Hepatocyte (in vitro differentiated cells): Measurements from ENCODE around the gene CHD5. TPM values are rescaled to one million over a fixed set of nuclear protein-coding genes. Genes with fewer than 3 reads are reported as not detected.

ENCODE experiments used
- DNase-seq: peaks from one replicate; pipeline ENCODE4 v3.0.0-alpha.2; 2016; ENCODE audit warnings: low spot score
- H2AFZ ChIP-seq: fragments of 200-600 bp; sonication (generic); 2 replicates; pipeline ENCODE4 v1.6.0; 2016; ENCODE audit warnings: antibody characterized with exemption, mild to moderate bottlenecking
- H3K27ac ChIP-seq: fragments of 200-600 bp; sonication (generic); 2 replicates; pipeline ENCODE4 v1.5.1; 2016; ENCODE audit warnings: mild to moderate bottlenecking
- H3K27me3 ChIP-seq: fragments of 200-600 bp; sonication (generic); 2 replicates; pipeline ENCODE4 v1.6.1; 2016
- H3K36me3 ChIP-seq: fragments of 200-600 bp; sonication (generic); replicated peaks from 2 replicates; pipeline ENCODE4 v1.5.1; 2016; ENCODE audit warnings: low read depth; ENCODE audit not compliant: insufficient read depth
- H3K4me1 ChIP-seq: fragments of 200-600 bp; sonication (generic); 2 replicates; pipeline ENCODE4 v1.5.1; 2016; ENCODE audit warnings: mild to moderate bottlenecking, moderate library complexity; ENCODE audit not compliant: insufficient read depth
- H3K4me2 ChIP-seq: fragments of 200-600 bp; sonication (generic); 2 replicates; pipeline ENCODE4 v1.6.0; 2016
- H3K4me3 ChIP-seq: fragments of 200-600 bp; sonication (generic); 2 replicates; pipeline ENCODE4 v1.5.1; 2016; ENCODE audit warnings: mild to moderate bottlenecking
- H3K79me2 ChIP-seq: fragments of 200-600 bp; sonication (generic); 2 replicates; pipeline ENCODE4 v1.6.0; 2017; ENCODE audit warnings: mild to moderate bottlenecking
- H3K9me2 ChIP-seq: fragments of 200-600 bp; sonication (generic); replicated peaks from 2 replicates; pipeline ENCODE4 v1.6.0; 2017; ENCODE audit warnings: mild to moderate bottlenecking; ENCODE audit not compliant: insufficient read depth
- H3K9me3 ChIP-seq: fragments of 200-600 bp; sonication (generic); 2 replicates; pipeline ENCODE4 v1.5.1; 2016; ENCODE audit warnings: low read depth, mild to moderate bottlenecking
- H4K20me1 ChIP-seq: fragments of 200-600 bp; sonication (generic); 2 replicates; pipeline ENCODE4 v1.6.0; 2016; ENCODE audit warnings: mild to moderate bottlenecking; ENCODE audit not compliant: insufficient read depth, poor library complexity, severe bottlenecking
- CTCF ChIP-seq: fragments of 200-600 bp; sonication (generic); IDR thresholded peaks from 2 replicates; pipeline ENCODE4 v1.5.1; 2016; ENCODE audit warnings: antibody characterized with exemption, mild to moderate bottlenecking; ENCODE audit not compliant: poor library complexity
- EZH2 ChIP-seq: fragments of 200-600 bp; sonication (generic); IDR thresholded peaks from 2 replicates; pipeline ENCODE4 v1.6.1; 2016; ENCODE audit warnings: antibody characterized with exemption, mild to moderate bottlenecking, borderline replicate concordance
- EZH2phosphoT487 ChIP-seq: fragments of 200-600 bp; sonication (generic); IDR thresholded peaks from one replicate; pipeline ENCODE4 v1.6.1; 2018; ENCODE audit warnings: antibody characterized with exemption, mild to moderate bottlenecking, low read depth, moderate library complexity; ENCODE audit not compliant: unreplicated experiment, severe bottlenecking
- WGBS: methylation state at CpG from one replicate; pipeline ENCODE4 v1.1.6; 2016; ENCODE audit warnings: low lambda C conversion rate; ENCODE audit errors: missing lambda C conversion rate; 5-methylcytosine and 5-hydroxymethylcytosine counted together
- polyA plus RNA-seq: library from polyadenylated mRNA; unstranded; fragments of >200 nt; fragmentation: Nextera tagmentation; extraction: Ambion mirVana; gene quantifications from 2 replicates; pipeline ENCODE4 v1.2.1, GENCODE V29; 2016
- total RNA-seq: library from RNA; depleted of rRNA; stranded (reverse); fragments of >200 nt; gene quantifications from 2 replicates; pipeline ENCODE4 v1.2.3, GENCODE V29; 2014

Gene CHD5
- total and polyA plus RNA-seq, 2 experiments from 2014 or later = 0.13 TPM; not detected in 1

GRCh38 chr1:6106977-6107376 lies 73.1 kb downstream of the CHD5 start:
- H3K4me3 ChIP-seq = no peak overlapping the region
- WGBS = 92% methylated on average over 5 of the region's 6 CpGs
- H3K9me3 ChIP-seq = no peaks in the 10 kb centered on the region
- no peak overlapping the region for H2AFZ ChIP-seq
- H3K4me2 ChIP-seq = no peak overlapping the region
- no peak for DNase-seq
- TF ChIP-seq EZH2 (no peak), CTCF (no peak), EZH2phosphoT487 (no peak)
- no peaks in the 10 kb centered on the region for H4K20me1 ChIP-seq
- H3K79me2 ChIP-seq = no peaks in the 10 kb centered on the region
- H3K4me1 ChIP-seq = no peaks in the 10 kb centered on the region
- peaks cover 3% of the 10 kb centered on the region for H3K27me3 ChIP-seq
- no peaks in the 10 kb centered on the region for H3K9me2 ChIP-seq
- no peaks in the 10 kb centered on the region for H3K36me3 ChIP-seq
- H3K27ac ChIP-seq = no peak overlapping the region

- WGBS = 96% methylated on average over 22 of the region's 28 CpGs
- Histone ChIP-seq H3K79me2 (no peaks in the 10 kb centered on the region), H3K4me2 (no peak overlapping the region), H2AFZ (no peak overlapping the region), H3K27ac (no peak overlapping the region), H3K9me2 (no peaks in the 10 kb centered on the region), H3K27me3 (peaks cover 3% of the 10 kb centered on the region), H3K36me3 (no peaks in the 10 kb centered on the region), H4K20me1 (no peaks in the 10 kb centered on the region), H3K4me3 (no peak overlapping the region), H3K9me3 (no peaks in the 10 kb centered on the region), H3K4me1 (no peaks in the 10 kb centered on the region)
- no peak for DNase-seq
- TF ChIP-seq CTCF (no peak), EZH2phosphoT487 (no peak), EZH2 (no peak)
These were observed 73.8 kb downstream of the CHD5 start for GRCh38 chr1:6106321-6106731.

GRCh38 chr1:6105763-6106162 lies 74.4 kb downstream of the CHD5 start:
- Histone ChIP-seq H3K4me2 (no peak overlapping the region), H3K27ac (no peak overlapping the region), H3K9me3 (no peaks in the 10 kb centered on the region), H3K4me3 (no peak overlapping the region), H3K4me1 (no peaks in the 10 kb centered on the region), H3K36me3 (no peaks in the 10 kb centered on the region), H3K27me3 (peaks cover 3% of the 10 kb centered on the region), H3K79me2 (no peaks in the 10 kb centered on the region), H2AFZ (no peak overlapping the region), H4K20me1 (no peaks in the 10 kb centered on the region), H3K9me2 (no peaks in the 10 kb centered on the region)
- no peak for DNase-seq
- no peak for TF ChIP-seq EZH2phosphoT487
- no peak for TF ChIP-seq EZH2
- no peak for TF ChIP-seq CTCF
- 82% methylated on average over 7 of the region's 7 CpGs for WGBS

GRCh38 chr1:6105218-6105679 lies 74.9 kb downstream of the CHD5 start:
- no peaks in the 10 kb centered on the region for H3K79me2 ChIP-seq
- no peaks in the 10 kb centered on the region for H3K9me3 ChIP-seq
- no peak overlapping the region for H3K27ac ChIP-seq
- H3K4me1 ChIP-seq = no peaks in the 10 kb centered on the region
- no peak for DNase-seq
- no peak overlapping the region for H3K4me3 ChIP-seq
- H2AFZ ChIP-seq = no peak overlapping the region
- no peaks in the 10 kb centered on the region for H3K9me2 ChIP-seq
- H3K4me2 ChIP-seq = no peak overlapping the region
- peaks cover 3% of the 10 kb centered on the region for H3K27me3 ChIP-seq
- H4K20me1 ChIP-seq = no peaks in the 10 kb centered on the region
- no peaks in the 10 kb centered on the region for H3K36me3 ChIP-seq
- TF ChIP-seq EZH2 = no peak
- no peak for TF ChIP-seq EZH2phosphoT487
- no peak for TF ChIP-seq CTCF
- WGBS = 83% methylated on average over 12 of the region's 12 CpGs
